ENCODE data around the gene FAS.

DNA sequence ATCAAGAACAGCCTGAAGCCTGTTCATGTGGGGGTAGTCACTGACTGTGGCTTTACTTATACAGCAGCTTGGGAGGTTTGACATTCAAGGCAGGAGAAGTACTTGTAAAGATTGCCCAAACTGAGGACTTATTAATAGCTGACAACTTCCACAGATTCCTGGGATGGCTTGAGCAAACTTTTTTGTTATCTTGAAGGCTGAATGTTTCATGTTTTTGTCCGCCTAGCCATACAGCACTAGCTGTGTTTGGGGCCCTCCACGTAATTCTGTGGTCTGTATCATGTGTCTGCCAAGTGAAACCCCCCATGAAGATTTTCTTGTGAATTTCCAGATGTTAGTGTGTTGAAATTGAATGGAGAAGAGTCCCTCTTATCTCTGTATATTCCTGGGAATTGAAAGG lies 38.6 kb downstream of the FAS start:
- TF ChIP-seq, protein P1, sequence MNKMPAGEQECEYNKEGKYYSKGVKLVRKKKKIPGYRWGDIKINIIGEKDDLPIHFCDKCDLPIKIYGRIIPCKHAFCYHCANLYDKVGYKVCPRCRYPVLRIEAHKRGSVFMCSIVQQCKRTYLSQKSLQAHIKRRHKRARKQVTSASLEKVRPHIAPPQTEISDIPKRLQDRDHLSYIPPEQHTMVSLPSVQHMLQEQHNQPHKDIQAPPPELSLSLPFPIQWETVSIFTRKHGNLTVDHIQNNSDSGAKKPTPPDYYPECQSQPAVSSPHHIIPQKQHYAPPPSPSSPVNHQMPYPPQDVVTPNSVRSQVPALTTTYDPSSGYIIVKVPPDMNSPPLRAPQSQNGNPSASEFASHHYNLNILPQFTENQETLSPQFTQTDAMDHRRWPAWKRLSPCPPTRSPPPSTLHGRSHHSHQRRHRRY (tag by site-specific recombination; IDR thresholded peaks at IDR 0.05): no peak
- TF ChIP-seq KLF16 (tag by site-specific recombination; IDR thresholded peaks at IDR 0.05): no peak
- no peak for TF ChIP-seq ZNF274 (IDR thresholded peaks at IDR 0.05; ENCODE audit: low read length)
- TF ChIP-seq ZNF274 (tag by site-specific recombination; IDR thresholded peaks at IDR 0.05; ENCODE audit: borderline replicate concordance): no peak
